GM12878 (cell line): Measurements from ENCODE around the gene ZNF280D. TPM values are rescaled to one million over a fixed set of nuclear protein-coding genes. Genes with fewer than 3 reads are reported as not detected.

ENCODE experiments used
- ATAC-seq: fragments of 200-7000 bp; cut with Tn5 transposase; 3 replicates; pipeline ENCODE4 v1.9.1; 2020; ENCODE audit warnings: mild to moderate bottlenecking, moderate library complexity
- BruUV-seq: library from RNA; stranded (reverse); fragments of 400-500 nt; replicated peaks from 2 replicates; lab custom pipeline; 2021; lab: Mats Ljungman, UMichigan
- CTCF ChIA-PET: fragments of 300-600 bp; sonication (Branson Sonifier 250); formaldehyde crosslinking; extraction: SDS; loops from one replicate; lab custom pipeline; 2021; ENCODE audit warnings: inconsistent platforms; lab: Yijun Ruan, JAX
- POLR2A ChIA-PET: fragments of 350-600 bp; formaldehyde crosslinking; extraction: SDS; loops from one replicate; lab custom pipeline; 2021; ENCODE audit warnings: inconsistent platforms; lab: Charles Lee
- RAD21 ChIA-PET: fragments of 300-600 bp; sonication (Branson Sonifier 250); formaldehyde crosslinking; loops from one replicate; lab custom pipeline; 2023; ENCODE audit warnings: antibody characterized with exemption; ENCODE audit not compliant: unreplicated experiment; lab: Charles Lee
- SMC1A ChIA-PET: fragments of 300-600 bp; sonication (Branson Sonifier 250); formaldehyde crosslinking; loops from one replicate; lab custom pipeline; 2023; ENCODE audit not compliant: unreplicated experiment, uncharacterized antibody; lab: Charles Lee
- DNase-seq: peaks from one replicate; pipeline ENCODE4 v3.0.0-alpha.2; 2011; ENCODE audit warnings: low read depth, low spot score
- FAIRE-seq: peaks from 3 replicates; lab custom pipeline; 2011; peaks lifted over from hg19 to GRCh38; lab: Jason Lieb, UNC
- H2AFZ ChIP-seq: 2 replicates; pipeline ENCODE4 v1.6.0; 2011; ENCODE audit warnings: low read depth, low read length, control low read depth; ENCODE audit not compliant: control insufficient read depth
- H3K27ac ChIP-seq: 2 replicates; pipeline ENCODE4 v1.5.1; 2011; ENCODE audit warnings: control low read depth; ENCODE audit not compliant: control insufficient read depth, insufficient read depth
- H3K27me3 ChIP-seq, 2 experiments: replicated peaks in 1 of 2; 2 replicates each; pipeline versions ENCODE4 v1.6.0 to v1.6.1; 2011; ENCODE audit warnings: low read length in 1 of 2; ENCODE audit not compliant: control insufficient read depth in 2 of 2, insufficient read depth in 2 of 2
- H3K36me3 ChIP-seq, 2 experiments: 2 replicates each; pipeline ENCODE4 v1.5.1; 2011; ENCODE audit warnings: low read length in 1 of 2; ENCODE audit not compliant: control insufficient read depth in 2 of 2, insufficient read depth in 2 of 2
- H3K4me1 ChIP-seq: 2 replicates; pipeline ENCODE4 v1.6.1; 2011; ENCODE audit warnings: mild to moderate bottlenecking, low read length, moderate library complexity, mixed read lengths; ENCODE audit not compliant: control insufficient read depth, insufficient read depth
- H3K4me2 ChIP-seq: 2 replicates; pipeline ENCODE4 v1.6.0; 2011; ENCODE audit warnings: control low read depth; ENCODE audit not compliant: control insufficient read depth, insufficient read depth
- H3K4me3 ChIP-seq: fragments of 200-600 bp; sonication (generic); 2 replicates; pipeline ENCODE4 v1.5.1; 2016
- H3K79me2 ChIP-seq: 2 replicates; pipeline ENCODE4 v1.6.0; 2011; ENCODE audit warnings: low read length; ENCODE audit not compliant: control insufficient read depth, insufficient read depth
- H3K9ac ChIP-seq: 2 replicates; pipeline ENCODE4 v1.8.0; 2011; ENCODE audit warnings: low read length, control low read depth, mixed read lengths; ENCODE audit not compliant: control insufficient read depth, insufficient read depth
- H3K9me3 ChIP-seq: replicated peaks from 3 replicates; pipeline ENCODE4 v1.5.1; 2011; ENCODE audit warnings: mild to moderate bottlenecking, low read length; ENCODE audit not compliant: control insufficient read depth, insufficient read depth
- H4K20me1 ChIP-seq: 2 replicates; pipeline ENCODE4 v1.6.0; 2011; ENCODE audit not compliant: control insufficient read depth, insufficient read depth
- ASH2L ChIP-seq: fragments of 300-600, 200-600 bp; sonication (generic); IDR thresholded peaks from 2 replicates; pipeline ENCODE4 v1.6.1; 2017; ENCODE audit warnings: low read depth, mild to moderate bottlenecking, borderline replicate concordance
- CREB1 ChIP-seq: IDR thresholded peaks from 2 replicates; pipeline ENCODE4 v1.6.1; 2012; ENCODE audit warnings: low read depth, mild to moderate bottlenecking, inconsistent platforms
- CUX1 ChIP-seq: IDR thresholded peaks from 2 replicates; pipeline ENCODE4 v1.6.1; 2012; ENCODE audit warnings: improper control_type of control experiment, low read depth, low read length; ENCODE audit not compliant: insufficient replicate concordance
- IKZF1 ChIP-seq: fragments of 450-650 bp; conservative IDR thresholded peaks from 2 replicates; pipeline ENCODE4 v1.6.1; 2017; ENCODE audit warnings: antibody characterized with exemption, mild to moderate bottlenecking
- IKZF2 ChIP-seq, 2 experiments: fragments of 450-650 bp; IDR thresholded peaks; 2 replicates each; pipeline ENCODE4 v1.6.1; 2017; ENCODE audit warnings: mild to moderate bottlenecking in 2 of 2, moderate library complexity in 2 of 2
- KLF5 ChIP-seq: fragments of 450-650 bp; IDR thresholded peaks from 2 replicates; pipeline ENCODE4 v1.6.1; 2014; ENCODE audit warnings: mild to moderate bottlenecking; ENCODE audit not compliant: partially characterized antibody
- MYC ChIP-seq: IDR thresholded peaks from 2 replicates; pipeline ENCODE4 v1.6.1; 2011; ENCODE audit warnings: mild to moderate bottlenecking, low read length, moderate library complexity, inconsistent platforms; ENCODE audit not compliant: insufficient read depth, insufficient replicate concordance, insufficient read length, severe bottlenecking
- NFXL1 ChIP-seq: fragments of 450-650 bp; IDR thresholded peaks from 2 replicates; pipeline ENCODE4 v1.6.1; 2017; ENCODE audit warnings: antibody characterized with exemption, mild to moderate bottlenecking, borderline replicate concordance
- TCF3 ChIP-seq: IDR thresholded peaks from 2 replicates; pipeline ENCODE4 v1.6.1; 2012; ENCODE audit warnings: low read depth, mild to moderate bottlenecking, low read length, borderline replicate concordance; ENCODE audit not compliant: insufficient read depth
- ZNF24 ChIP-seq: fragments of 450-650 bp; IDR thresholded peaks from 2 replicates; pipeline ENCODE4 v1.6.1; 2017; ENCODE audit warnings: antibody characterized with exemption, mild to moderate bottlenecking
- WGBS: methylation state at CpG from one replicate; pipeline ENCODE4 v1.1.6; 2016; ENCODE audit warnings: low lambda C conversion rate; ENCODE audit not compliant: insufficient replicate concordance, insufficient coverage; ENCODE audit errors: missing lambda C conversion rate; 5-methylcytosine and 5-hydroxymethylcytosine counted together
- in situ Hi-C: fragments of 300-500 bp; cut with MboI; formaldehyde crosslinking; loops from 9 replicates; pipeline ENCODE4 v1.14.3; 2018; ENCODE audit warnings: mixed read lengths
- intact Hi-C: fragments of 100-400 bp; cut with micrococcal nuclease; formaldehyde crosslinking; loops from one replicate; pipeline ENCODE4 v1.14.2; 2022; ENCODE audit not compliant: unreplicated experiment
- polyA plus RNA-seq, 11 experiments: library from polyadenylated mRNA; depleted of rRNA in 4 of 11; unstranded in 6 of 11; stranded (reverse) in 5 of 11; fragments of >200 nt; fragmentation: Nextera tagmentation in 4 of 11; fragmentation: Illumina TruSeq in 1 of 11; extraction: Ambion mirVana in 4 of 11; extraction: Trizol in 1 of 11; gene quantifications; 1 replicate in 1 of 11; 2 replicates in 10 of 11; pipeline versions ENCODE4 v1.2.1 to v1.2.3, GENCODE V29; 2011 to 2016; ENCODE audit warnings: inconsistent platforms in 2 of 11, missing spikeins in 2 of 11, low read depth in 1 of 11
- total RNA-seq, 4 experiments: library from RNA; depleted of rRNA in 3 of 4; stranded (reverse); fragments of >200 nt in 3 of 4; fragmentation: Illumina TruSeq in 1 of 4; extraction: Trizol in 1 of 4; gene quantifications; 2 replicates each; pipeline versions ENCODE4 v1.2.1 to v1.2.3, GENCODE V29; 2013 to 2021

The ZNF280D gene
- total and polyA plus RNA-seq, 10 of the 15 experiments (the other 5 are each of a cell fraction or from before 2014, with no cell fraction given), result 5.6 to 18.6 (median 8.6) TPM

- TF ChIP-seq CUX1 (no peak), IKZF2 (IDR thresholded peaks at IDR 0.05) (no peak), IKZF1 (no peak), MYC (no peak), CREB1 (no peak)
These were observed 56.0 kb downstream of the ZNF280D start (continued) for GRCh38 chr15:56677271-56677670.

GRCh38 chr15:56675930-56676329, 57.4 kb downstream of the ZNF280D start:
- in situ Hi-C loops (no loop called here), intact Hi-C loops (no loop called here)
- no peaks in the 10 kb centered on the region for H3K9me3 ChIP-seq
- no peak overlapping the region for H3K4me2 ChIP-seq
- no peaks in the 10 kb centered on the region for H3K4me1 ChIP-seq
- H2AFZ ChIP-seq, result no peak overlapping the region
- TF ChIP-seq TCF3 (no peak), ASH2L (no peak), ZNF24 (no peak), NFXL1 (no peak), KLF5 (no peak)
- 86% methylated on average over 1 of the region's 1 CpG for WGBS
- no peak overlapping the region for H3K27ac ChIP-seq
- ChIA-PET CTCF (no interaction called here), SMC1A (no interaction called here), RAD21 (no interaction called here), POLR2A (no interaction called here)
- no peaks in the 10 kb centered on the region for H3K27me3 ChIP-seq
- H3K36me3 ChIP-seq, result no peaks in the 10 kb centered on the region; a peak in 1 of 4 replicates
- no peaks in the 10 kb centered on the region for H4K20me1 ChIP-seq
- no TSS peak for BruUV-seq
- no peak overlapping the region for H3K4me3 ChIP-seq
- no peaks in the 10 kb centered on the region for H3K79me2 ChIP-seq
- no peak overlapping the region for H3K9ac ChIP-seq
- FAIRE-seq (no peak), DNase-seq (no peak), ATAC-seq (no peak)
